Upper lobe of left lung (tissue), 4 donors: Measurements from ENCODE around the gene TNS3.

Source experiments
- CTCF ChIP-seq, 6 experiments: fragments of 450-650 bp in 4 of 6; fragments of 200-600 bp in 2 of 6; sonication (generic) in 2 of 6; IDR thresholded peaks; one replicate each; pipeline ENCODE4 v1.5.1; 2016 to 2019; ENCODE audit warnings: antibody characterized with exemption in 6 of 6
- EP300 ChIP-seq, 4 donors: sonication (generic); formaldehyde crosslinking; IDR thresholded peaks; one replicate each; pipeline ENCODE4 v1.5.1; 2017; ENCODE audit warnings: antibody characterized with exemption in 4 of 4, control low read depth in 2 of 4
- POLR2A ChIP-seq, 4 donors: fragments of 450-650 bp; IDR thresholded peaks; one replicate each; pipeline ENCODE4 v1.5.1; 2016 to 2017; ENCODE audit warnings: antibody characterized with exemption in 4 of 4, mild to moderate bottlenecking in 2 of 4
- POLR2AphosphoS5 ChIP-seq, 2 donors: sonication (generic); formaldehyde crosslinking; IDR thresholded peaks; one replicate each; pipeline ENCODE4 v1.5.1; 2017; ENCODE audit warnings: antibody characterized with exemption in 2 of 2

- no peak for TF ChIP-seq POLR2A (IDR thresholded peaks at IDR 0.05)
- no peak for TF ChIP-seq CTCF (IDR thresholded peaks at IDR 0.05)
- TF ChIP-seq POLR2AphosphoS5 (IDR thresholded peaks at IDR 0.05), result no peak
- TF ChIP-seq EP300 (IDR thresholded peaks at IDR 0.05), result no peak
These were observed 20.0 kb upstream of the TNS3 start for GRCh38 chr7:47601881-47602249.
